HepG2 (cell line): ENCODE results near the gene RNU7-1. TPM values are rescaled to one million over a fixed set of nuclear protein-coding genes. Genes with fewer than 3 reads are reported as not detected.

Experiments used
- ARNT2 ChIP-seq: sonication (generic); formaldehyde crosslinking; IDR thresholded peaks from 2 replicates; pipeline ENCODE4 v1.8.0; 2022; ENCODE audit warnings: mild to moderate bottlenecking, low read depth, missing genetic modification reagents, moderate library complexity
- EHMT2 ChIP-seq: fragments of 200-600 bp; sonication (generic); IDR thresholded peaks from 2 replicates; pipeline ENCODE4 v1.7.0; 2017; ENCODE audit warnings: antibody characterized with exemption, low read depth, low read length, borderline replicate concordance
- HMGA1 ChIP-seq: sonication (generic); formaldehyde crosslinking; conservative IDR thresholded peaks from 2 replicates; pipeline ENCODE4 v1.4.0; 2020; ENCODE audit warnings: missing genetic modification reagents
- HMGXB4 ChIP-seq, 2 experiments: sonication (generic) in 1 of 2; formaldehyde crosslinking in 1 of 2; IDR thresholded peaks; 2 replicates each; pipeline versions ENCODE4 v1.4.0 to v1.6.1; 2018 to 2020; ENCODE audit warnings: missing genetic modification reagents in 2 of 2, borderline replicate concordance in 1 of 2, low read depth in 1 of 2, mild to moderate bottlenecking in 1 of 2, missing biosample characterization in 1 of 2
- HNF1B ChIP-seq: sonication (generic); formaldehyde crosslinking; IDR thresholded peaks from 2 replicates; pipeline ENCODE4 v1.5.1; 2020; ENCODE audit warnings: mild to moderate bottlenecking, moderate library complexity, missing genetic modification reagents
- MNT ChIP-seq: fragments of 450-650 bp; IDR thresholded peaks from 2 replicates; pipeline ENCODE4 v1.6.1; 2016
- MTF2 ChIP-seq: sonication (generic); formaldehyde crosslinking; IDR thresholded peaks from 2 replicates; pipeline ENCODE4 v1.5.0; 2020; ENCODE audit warnings: missing genetic modification reagents, borderline replicate concordance
- PCBP1 ChIP-seq: fragments of 200-400 bp; formaldehyde crosslinking; IDR thresholded peaks from 2 replicates; pipeline ENCODE4 v1.6.1; 2017; ENCODE audit warnings: mild to moderate bottlenecking, low read depth, low read length, borderline replicate concordance
- POLR2AphosphoS2 ChIP-seq: IDR thresholded peaks from 2 replicates; pipeline ENCODE4 v1.6.1; 2011; ENCODE audit warnings: low read depth, low read length, improper control_type of control experiment
- RFXAP ChIP-seq: sonication (generic); formaldehyde crosslinking; IDR thresholded peaks from 2 replicates; pipeline ENCODE4 v1.4.0; 2020; ENCODE audit warnings: missing genetic modification reagents, borderline replicate concordance
- ZNF446 ChIP-seq: sonication (generic); formaldehyde crosslinking; IDR thresholded peaks from 2 replicates; pipeline ENCODE4 v1.5.0; 2020; ENCODE audit warnings: mild to moderate bottlenecking, missing genetic modification reagents
- ZNF670 ChIP-seq: sonication (generic); formaldehyde crosslinking; IDR thresholded peaks from 2 replicates; pipeline ENCODE4 v1.8.0; 2022; ENCODE audit warnings: mild to moderate bottlenecking, missing genetic modification reagents, borderline replicate concordance
- ZNF710 ChIP-seq: sonication (generic); formaldehyde crosslinking; IDR thresholded peaks from 2 replicates; pipeline ENCODE4 v1.5.0; 2020; ENCODE audit warnings: mild to moderate bottlenecking, missing genetic modification reagents, borderline replicate concordance
- polyA plus RNA-seq, 8 experiments: library from polyadenylated mRNA; depleted of rRNA in 3 of 8; stranded (reverse) in 7 of 8; unstranded in 1 of 8; fragments of >200 nt; fragmentation: Illumina TruSeq in 4 of 8; extraction: Trizol in 4 of 8; gene quantifications; 2 replicates each; pipeline versions ENCODE4 v1.2.1 to v1.2.3, GENCODE V29; 2011 to 2016; ENCODE audit warnings: low read depth in 4 of 8, missing spikeins in 1 of 8, mixed read lengths in 1 of 8; ENCODE audit not compliant: insufficient read depth in 1 of 8
- total RNA-seq, 5 experiments: library from RNA; depleted of rRNA; stranded (reverse); fragments of >200 nt; fragmentation: Illumina TruSeq; extraction: Trizol; gene quantifications; 2 replicates each; pipeline ENCODE4 v1.2.3, GENCODE V29; 2016; ENCODE audit warnings: low read depth in 1 of 5
- TF ChIP-seq, protein P1 (sequence below): sonication (generic); formaldehyde crosslinking; IDR thresholded peaks from 2 replicates; pipeline ENCODE4 v1.4.0; 2020; ENCODE audit warnings: missing genetic modification reagents
- TF ChIP-seq, protein P2 (sequence below): sonication (generic); formaldehyde crosslinking; IDR thresholded peaks from 2 replicates; pipeline ENCODE4 v1.4.0; 2020; ENCODE audit warnings: missing genetic modification reagents

The RNU7-1 gene
- total and polyA plus RNA-seq, 2 of the 13 experiments (the other 11 are each of a cell fraction or from before 2014, with no cell fraction given) = not detected

DNA sequence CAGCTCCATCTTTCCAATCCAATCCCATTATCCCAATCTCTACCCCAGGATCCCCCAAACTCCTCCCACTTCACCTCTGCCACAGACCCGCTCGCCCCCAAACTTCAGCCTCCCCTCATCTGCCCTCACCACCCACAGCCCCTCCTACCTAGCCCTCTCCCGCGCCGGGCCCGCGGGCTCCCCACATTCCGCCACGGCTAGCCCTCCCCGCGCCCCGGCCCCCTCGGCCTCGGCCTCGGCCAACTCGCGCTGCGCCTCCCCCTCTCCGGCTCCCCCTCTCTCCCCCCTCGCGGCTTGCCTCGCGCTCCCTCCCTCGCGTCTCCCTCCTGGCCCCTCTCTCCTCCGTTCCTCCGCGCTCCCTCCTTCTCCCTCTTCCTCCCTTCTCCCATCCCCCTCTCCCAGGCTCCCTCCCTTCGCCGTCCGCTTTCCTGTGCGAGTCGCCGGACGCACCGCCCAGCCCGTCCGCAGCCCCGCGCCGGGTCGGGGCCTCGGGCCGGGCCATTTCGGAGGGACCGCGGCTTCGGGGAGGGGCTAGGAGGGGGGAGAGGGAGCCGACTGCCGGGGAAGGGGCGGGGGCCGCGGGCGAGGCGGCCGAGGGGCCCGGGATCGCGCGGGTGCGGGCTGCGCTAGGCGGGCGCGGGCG lies 16.1 kb upstream of the RNU7-1 start, which contains the start of gene ATN1 (continued):
- no peak for TF ChIP-seq EHMT2
- TF ChIP-seq, protein P1, sequence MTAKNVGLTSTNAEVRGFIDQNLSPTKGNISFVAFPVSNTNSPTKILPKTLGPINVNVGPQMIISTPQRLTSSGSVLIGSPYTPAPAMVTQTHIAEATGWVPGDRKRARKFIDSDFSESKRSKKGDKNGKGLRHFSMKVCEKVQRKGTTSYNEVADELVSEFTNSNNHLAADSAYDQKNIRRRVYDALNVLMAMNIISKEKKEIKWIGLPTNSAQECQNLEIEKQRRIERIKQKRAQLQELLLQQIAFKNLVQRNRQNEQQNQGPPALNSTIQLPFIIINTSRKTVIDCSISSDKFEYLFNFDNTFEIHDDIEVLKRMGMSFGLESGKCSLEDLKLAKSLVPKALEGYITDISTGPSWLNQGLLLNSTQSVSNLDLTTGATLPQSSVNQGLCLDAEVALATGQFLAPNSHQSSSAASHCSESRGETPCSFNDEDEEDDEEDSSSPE = 0 out of 2 replicates have a peak, but pooled peaks have one; percentile 24
- TF ChIP-seq ZNF710 (CRISPR knock-in tag) = peak; percentile 98
- TF ChIP-seq PCBP1 = no peak
- no peak for TF ChIP-seq RFXAP (CRISPR knock-in tag)
- no peak for TF ChIP-seq MNT
- no peak for TF ChIP-seq MTF2 (CRISPR knock-in tag)
- peak in 1 of 2 experiments; percentile 85; a peak in 3 of 4 replicates for TF ChIP-seq HMGXB4 (CRISPR knock-in tag; IDR thresholded peaks at IDR 0.05; ENCODE audit: borderline replicate concordance in 1 of 2, low read depth in 1 of 2)
- 0 out of 2 replicates have a peak, but pooled peaks have one; percentile 39 for TF ChIP-seq ZNF446
- TF ChIP-seq ZNF670 (CRISPR knock-in tag) = no peak
- TF ChIP-seq, protein P2, sequence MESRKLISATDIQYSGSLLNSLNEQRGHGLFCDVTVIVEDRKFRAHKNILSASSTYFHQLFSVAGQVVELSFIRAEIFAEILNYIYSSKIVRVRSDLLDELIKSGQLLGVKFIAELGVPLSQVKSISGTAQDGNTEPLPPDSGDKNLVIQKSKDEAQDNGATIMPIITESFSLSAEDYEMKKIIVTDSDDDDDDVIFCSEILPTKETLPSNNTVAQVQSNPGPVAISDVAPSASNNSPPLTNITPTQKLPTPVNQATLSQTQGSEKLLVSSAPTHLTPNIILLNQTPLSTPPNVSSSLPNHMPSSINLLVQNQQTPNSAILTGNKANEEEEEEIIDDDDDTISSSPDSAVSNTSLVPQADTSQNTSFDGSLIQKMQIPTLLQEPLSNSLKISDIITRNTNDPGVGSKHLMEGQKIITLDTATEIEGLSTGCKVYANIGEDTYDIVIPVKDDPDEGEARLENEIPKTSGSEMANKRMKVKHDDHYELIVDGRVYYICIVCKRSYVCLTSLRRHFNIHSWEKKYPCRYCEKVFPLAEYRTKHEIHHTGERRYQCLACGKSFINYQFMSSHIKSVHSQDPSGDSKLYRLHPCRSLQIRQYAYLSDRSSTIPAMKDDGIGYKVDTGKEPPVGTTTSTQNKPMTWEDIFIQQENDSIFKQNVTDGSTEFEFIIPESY (CRISPR knock-in tag) = no peak
- TF ChIP-seq ARNT2 (CRISPR knock-in tag) = no peak
- no peak for TF ChIP-seq POLR2AphosphoS2
- peak; percentile 45; the same call in 1 of the 2 replicates for TF ChIP-seq HNF1B (CRISPR knock-in tag)
- TF ChIP-seq HMGA1 (CRISPR knock-in tag) = no peak
